OCI-LY1 (cell line): ENCODE results near the gene SCIN.

Experiments
- H2AFZ ChIP-seq: fragments of 200-600 bp; sonication (generic), shearing (Covaris generic); 2 replicates; pipeline ENCODE4 v1.6.0; 2014; ENCODE audit warnings: antibody characterized with exemption, mild to moderate bottlenecking, low read length
- H3F3A ChIP-seq: fragments of 200-600 bp; sonication (generic), shearing (Covaris generic); 2 replicates; pipeline ENCODE4 v1.6.0; 2014; ENCODE audit warnings: mild to moderate bottlenecking, antibody characterized with exemption, low read length, moderate library complexity; ENCODE audit not compliant: insufficient read depth
- H3K27ac ChIP-seq: fragments of 200-600 bp; sonication (generic); 2 replicates; pipeline ENCODE4 v1.5.1; 2014; ENCODE audit warnings: low read length, mixed run types, mild to moderate bottlenecking, low read depth; ENCODE audit not compliant: poor library complexity, severe bottlenecking
- H3K27me3 ChIP-seq: fragments of 200-600 bp; sonication (generic); 2 replicates; pipeline ENCODE4 v1.6.0; 2014; ENCODE audit warnings: antibody characterized with exemption, mild to moderate bottlenecking, low read length, moderate library complexity; ENCODE audit not compliant: insufficient read depth
- H3K36me3 ChIP-seq: fragments of 200-600 bp; sonication (generic); 2 replicates; pipeline ENCODE4 v1.6.1; 2014; ENCODE audit warnings: mild to moderate bottlenecking, antibody characterized with exemption, low read length, moderate library complexity, mixed read lengths; ENCODE audit not compliant: insufficient read depth
- H3K4me1 ChIP-seq: fragments of 200-600 bp; sonication (generic); 2 replicates; pipeline ENCODE4 v1.5.1; 2014; ENCODE audit warnings: mild to moderate bottlenecking, low read length, moderate library complexity; ENCODE audit not compliant: insufficient read depth, severe bottlenecking
- H3K4me2 ChIP-seq: fragments of 200-600 bp; sonication (generic), shearing (Covaris generic); 2 replicates; pipeline ENCODE4 v1.6.1; 2014; ENCODE audit warnings: low read length
- H3K4me3 ChIP-seq: fragments of 200-600 bp; sonication (generic); 2 replicates; pipeline ENCODE4 v1.5.1; 2014; ENCODE audit warnings: low read length, low read depth, mild to moderate bottlenecking, mixed read lengths; ENCODE audit not compliant: poor library complexity, severe bottlenecking
- H3K79me2 ChIP-seq: fragments of 200-600 bp; shearing (Covaris generic); 2 replicates; pipeline ENCODE4 v1.6.1; 2016; ENCODE audit warnings: mixed run types, low read length, mixed read lengths; ENCODE audit not compliant: insufficient read depth
- H3K9ac ChIP-seq: fragments of 200-600 bp; sonication (generic), shearing (Covaris generic); 2 replicates; pipeline ENCODE4 v1.6.1; 2014; ENCODE audit warnings: mild to moderate bottlenecking, low read length, mixed read lengths
- H3K9me2 ChIP-seq: fragments of 200-600 bp; sonication (generic), shearing (Covaris generic); 2 replicates; pipeline ENCODE4 v1.6.1; 2014; ENCODE audit warnings: low read depth, mild to moderate bottlenecking, low read length, mixed read lengths
- H3K9me3 ChIP-seq: fragments of 200-600 bp; shearing (Covaris generic); 2 replicates; pipeline ENCODE4 v1.6.1; 2014; ENCODE audit warnings: low read length, mixed read lengths
- H4K20me1 ChIP-seq: fragments of 200-600 bp; sonication (generic), shearing (Covaris generic); 2 replicates; pipeline ENCODE4 v1.6.0; 2016; ENCODE audit warnings: mild to moderate bottlenecking, low read length; ENCODE audit not compliant: insufficient read depth
- CTCF ChIP-seq: fragments of 200-600 bp; sonication (generic), shearing (Covaris generic); IDR thresholded peaks from 2 replicates; pipeline ENCODE4 v1.5.1; 2017; ENCODE audit warnings: mild to moderate bottlenecking, antibody characterized with exemption, low read length, moderate library complexity, mixed read lengths
- EZH2 ChIP-seq: fragments of 200-600 bp; sonication (generic), shearing (Covaris generic); IDR thresholded peaks from 2 replicates; pipeline ENCODE4 v1.8.0; 2017; ENCODE audit warnings: borderline replicate concordance, mixed run types, mild to moderate bottlenecking, antibody characterized with exemption, low read length, moderate library complexity, mixed read lengths

SCIN gene

GRCh38 chr7:12629816-12630512 lies 59.4 kb downstream of the SCIN start:
- Histone ChIP-seq H3K9ac (no peak overlapping the region), H4K20me1 (no peaks in the 10 kb centered on the region), H3K9me3 (no peaks in the 10 kb centered on the region), H3F3A (no peaks in the 10 kb centered on the region), H3K27me3 (no peaks in the 10 kb centered on the region), H3K4me3 (no peak overlapping the region), H2AFZ (no peak overlapping the region), H3K79me2 (no peaks in the 10 kb centered on the region), H3K4me2 (no peak overlapping the region), H3K36me3 (no peaks in the 10 kb centered on the region), H3K4me1 (no peaks in the 10 kb centered on the region), H3K27ac (no peak overlapping the region), H3K9me2 (no peaks in the 10 kb centered on the region)
- TF ChIP-seq EZH2 = no peak
- TF ChIP-seq CTCF = no peak

GRCh38 chr7:12630513-12630819 lies 59.9 kb downstream of the SCIN start:
- Histone ChIP-seq H3K4me1 (no peaks in the 10 kb centered on the region), H3K36me3 (no peaks in the 10 kb centered on the region), H3K9me2 (no peaks in the 10 kb centered on the region), H3K9ac (no peak overlapping the region), H4K20me1 (no peaks in the 10 kb centered on the region), H3K27me3 (no peaks in the 10 kb centered on the region), H3K79me2 (no peaks in the 10 kb centered on the region), H3K9me3 (no peaks in the 10 kb centered on the region), H3K4me3 (no peak overlapping the region), H3F3A (no peaks in the 10 kb centered on the region), H3K27ac (no peak overlapping the region), H3K4me2 (no peak overlapping the region), H2AFZ (no peak overlapping the region)
- TF ChIP-seq EZH2 = no peak
- no peak for TF ChIP-seq CTCF

GRCh38 chr7:12633582-12633981 lies 63.1 kb downstream of the SCIN start:
- Histone ChIP-seq H4K20me1 (no peaks in the 10 kb centered on the region), H3K4me3 (no peak overlapping the region), H3K36me3 (no peaks in the 10 kb centered on the region), H3K27ac (no peak overlapping the region), H3K9me2 (no peaks in the 10 kb centered on the region), H3K27me3 (no peaks in the 10 kb centered on the region), H3K4me2 (no peak overlapping the region), H3K9me3 (no peaks in the 10 kb centered on the region), H3K79me2 (no peaks in the 10 kb centered on the region), H3K9ac (no peak overlapping the region), H3K4me1 (no peaks in the 10 kb centered on the region), H3F3A (no peaks in the 10 kb centered on the region), H2AFZ (no peak overlapping the region)
- TF ChIP-seq CTCF (no peak), EZH2 (no peak)
